GM23338 (cell line): ENCODE measurements around the gene HCAR2. TPM values are rescaled to one million over a fixed set of nuclear protein-coding genes. Genes with fewer than 3 reads are reported as not detected.

Source experiments
- ATAC-seq: fragments of 200-7000 bp; cut with Tn5 transposase; 3 replicates; pipeline ENCODE4 v1.9.1; 2020
- DNase-seq: peaks from one replicate; pipeline ENCODE4 v3.0.0-alpha.2; 2015; ENCODE audit warnings: low spot score
- H2AFZ ChIP-seq: fragments of 200-600 bp; sonication (generic); 2 replicates; pipeline ENCODE4 v1.8.0; 2016; ENCODE audit warnings: antibody characterized with exemption, mild to moderate bottlenecking, moderate library complexity
- H3F3A ChIP-seq: fragments of 200-600 bp; sonication (generic); replicated peaks from 2 replicates; pipeline ENCODE4 v1.8.0; 2017; ENCODE audit warnings: antibody characterized with exemption, mixed run types, low read depth
- H3K27ac ChIP-seq: fragments of 200-600 bp; sonication (generic); 2 replicates; pipeline ENCODE4 v1.6.1; 2016; ENCODE audit warnings: low read depth
- H3K27me3 ChIP-seq: fragments of 200-600 bp; sonication (generic); 2 replicates; pipeline ENCODE4 v1.8.0; 2016; ENCODE audit warnings: mild to moderate bottlenecking, mixed run types, moderate library complexity; ENCODE audit not compliant: insufficient read depth
- H3K36me3 ChIP-seq: fragments of 200-600 bp; sonication (generic); 2 replicates; pipeline ENCODE4 v1.8.0; 2016; ENCODE audit warnings: mild to moderate bottlenecking; ENCODE audit not compliant: insufficient read depth
- H3K4me1 ChIP-seq: fragments of 200-600 bp; sonication (generic); 2 replicates; pipeline ENCODE4 v1.8.0; 2016; ENCODE audit warnings: mild to moderate bottlenecking, moderate library complexity; ENCODE audit not compliant: insufficient read depth
- H3K4me2 ChIP-seq: fragments of 200-600 bp; sonication (generic); 2 replicates; pipeline ENCODE4 v1.7.1; 2017; ENCODE audit warnings: mixed run types
- H3K4me3 ChIP-seq: fragments of 200-600 bp; sonication (generic); 2 replicates; pipeline ENCODE4 v1.6.1; 2016; ENCODE audit warnings: mixed run types
- H3K79me2 ChIP-seq: fragments of 200-600 bp; sonication (generic); replicated peaks from 2 replicates; pipeline ENCODE4 v1.8.0; 2017; ENCODE audit warnings: mild to moderate bottlenecking; ENCODE audit not compliant: insufficient read depth
- H3K9me2 ChIP-seq: fragments of 200-600 bp; sonication (generic); 2 replicates; pipeline ENCODE4 v1.8.0; 2017; ENCODE audit not compliant: insufficient read depth
- H4K20me1 ChIP-seq: fragments of 200-600 bp; sonication (generic); replicated peaks from 2 replicates; pipeline ENCODE4 v1.8.0; 2017; ENCODE audit warnings: mild to moderate bottlenecking; ENCODE audit not compliant: insufficient read depth
- H3K27ac Mint-ChIP-seq: 2 replicates; pipeline ENCODE4 v1.8.0; 2020; ENCODE audit warnings: inconsistent platforms, mild to moderate bottlenecking, moderate library complexity, mixed read lengths
- H3K27me3 Mint-ChIP-seq: 3 replicates; pipeline ENCODE4 v1.8.0; 2022; ENCODE audit warnings: low read depth, mild to moderate bottlenecking, moderate library complexity, mixed read lengths, inconsistent platforms; ENCODE audit not compliant: insufficient read depth, poor library complexity
- H3K36me3 Mint-ChIP-seq: 3 replicates; pipeline ENCODE4 v1.8.0; 2021; ENCODE audit warnings: low read depth, mild to moderate bottlenecking, inconsistent platforms, moderate library complexity, mixed read lengths
- H3K4me1 Mint-ChIP-seq: 3 replicates; pipeline ENCODE4 v1.8.0; 2020; ENCODE audit warnings: mild to moderate bottlenecking, inconsistent platforms, mixed read lengths
- H3K4me3 Mint-ChIP-seq: 3 replicates; pipeline ENCODE4 v1.8.0; 2021; ENCODE audit warnings: moderate library complexity, mild to moderate bottlenecking, inconsistent platforms, mixed read lengths
- H3K9me3 Mint-ChIP-seq: 3 replicates; pipeline ENCODE4 v1.8.0; 2020; ENCODE audit warnings: moderate library complexity, mild to moderate bottlenecking, inconsistent platforms, mixed read lengths
- CREB1 ChIP-seq: fragments of 250-450 bp; sonication (Bioruptor Pico); IDR thresholded peaks from 2 replicates; pipeline ENCODE4 v1.5.0; 2020; ENCODE audit warnings: low read depth, mild to moderate bottlenecking, moderate library complexity
- CTCF ChIP-seq, 2 experiments: fragments of 200-600 bp in 1 of 2; sonication (generic) in 1 of 2; conservative IDR thresholded peaks; 2 replicates each; pipeline versions ENCODE4 v1.5.1 to v1.6.1; 2016 to 2017; ENCODE audit warnings: antibody characterized with exemption in 2 of 2, low read depth in 2 of 2, mild to moderate bottlenecking in 2 of 2, moderate library complexity in 1 of 2
- ETS1 ChIP-seq: IDR thresholded peaks from 2 replicates; pipeline ENCODE4 v1.6.1; 2016; ENCODE audit warnings: antibody characterized with exemption
- EZH2 ChIP-seq: fragments of 200-600 bp; sonication (generic); IDR thresholded peaks from one replicate; pipeline ENCODE4 v1.8.0; 2017; ENCODE audit warnings: antibody characterized with exemption, mild to moderate bottlenecking, low read depth; ENCODE audit not compliant: unreplicated experiment
- EZH2phosphoT487 ChIP-seq: fragments of 200-600 bp; sonication (generic); IDR thresholded peaks from one replicate; pipeline ENCODE4 v1.8.1; 2018; ENCODE audit warnings: antibody characterized with exemption; ENCODE audit not compliant: unreplicated experiment
- JUNB ChIP-seq: IDR thresholded peaks from one replicate; pipeline ENCODE4 v1.6.1; 2016; ENCODE audit warnings: antibody characterized with exemption; ENCODE audit not compliant: unreplicated experiment
- NANOG ChIP-seq: IDR thresholded peaks from 2 replicates; pipeline ENCODE4 v1.6.1; 2016; ENCODE audit warnings: antibody characterized with exemption, borderline replicate concordance
- POLR2AphosphoS5 ChIP-seq: IDR thresholded peaks from 2 replicates; pipeline ENCODE4 v1.6.1; 2016; ENCODE audit warnings: antibody characterized with exemption, low read depth
- REST ChIP-seq: IDR thresholded peaks from one replicate; pipeline ENCODE4 v1.6.1; 2018; ENCODE audit warnings: antibody characterized with exemption; ENCODE audit not compliant: unreplicated experiment
- STAT1 ChIP-seq: IDR thresholded peaks from one replicate; pipeline ENCODE4 v1.6.1; 2016; ENCODE audit warnings: antibody characterized with exemption; ENCODE audit not compliant: unreplicated experiment
- ZNF114 ChIP-seq: fragments of 250-450 bp; sonication (Bioruptor Pico); IDR thresholded peaks from 2 replicates; pipeline ENCODE4 v1.5.0; 2020; ENCODE audit warnings: mild to moderate bottlenecking, moderate library complexity
- ZNF331 ChIP-seq: fragments of 250-450 bp; sonication (Bioruptor Pico); IDR thresholded peaks from 2 replicates; pipeline ENCODE4 v1.5.0; 2020; ENCODE audit warnings: low read depth, mild to moderate bottlenecking, moderate library complexity
- ZNF462 ChIP-seq: fragments of 250-450 bp; sonication (Bioruptor Pico); IDR thresholded peaks from 2 replicates; pipeline ENCODE4 v1.5.0; 2020; ENCODE audit warnings: mild to moderate bottlenecking, moderate library complexity
- polyA plus RNA-seq: library from polyadenylated mRNA; unstranded; fragments of >200 nt; fragmentation: Nextera tagmentation; extraction: Ambion mirVana; gene quantifications from 2 replicates; pipeline ENCODE4 v1.2.1, GENCODE V29; 2016
- total RNA-seq: library from RNA; depleted of rRNA; stranded (reverse); fragments of >200 nt; shearing (Covaris generic); gene quantifications from 2 replicates; pipeline ENCODE4 v1.2.3, GENCODE V29; 2014

Gene HCAR2
- total and polyA plus RNA-seq, 2 experiments from 2014 or later: not detected

GRCh38 chr12:122688291-122688690 lies 14.9 kb downstream of the HCAR2 start:
- DNase-seq (no peak), ATAC-seq (no peak)
- no peak overlapping the region for H3K4me2 ChIP-seq
- Mint-ChIP-seq H3K27ac (no peak overlapping the region), H3K4me1 (peaks cover 3% of the 10 kb centered on the region), H3K4me3 (no peak overlapping the region), H3K27me3 (peaks cover 2% of the 10 kb centered on the region), H3K9me3 (no peaks in the 10 kb centered on the region), H3K36me3 (no peaks in the 10 kb centered on the region)
- H3K4me1 ChIP-seq: no peaks in the 10 kb centered on the region
- no peak for TF ChIP-seq ETS1
- TF ChIP-seq STAT1: no peak
- no peak for TF ChIP-seq ZNF331 (CRISPR knock-in tag)
- no peak for TF ChIP-seq CTCF (conservative IDR thresholded peaks at IDR 0.05; ENCODE audit: low read depth in 2 of 2)
- no peak for TF ChIP-seq JUNB
- no peak for TF ChIP-seq CREB1 (CRISPR knock-in tag)
- TF ChIP-seq ZNF114 (CRISPR knock-in tag): no peak
- no peak for TF ChIP-seq NANOG
- no peak for TF ChIP-seq ZNF462 (CRISPR knock-in tag)
- TF ChIP-seq REST: no peak
- no peak for TF ChIP-seq EZH2
- no peak for TF ChIP-seq EZH2phosphoT487
- no peak for TF ChIP-seq POLR2AphosphoS5
- H3K27me3 ChIP-seq: no peaks in the 10 kb centered on the region
- H3K79me2 ChIP-seq: no peaks in the 10 kb centered on the region
- no peak overlapping the region for H3K27ac ChIP-seq
- H4K20me1 ChIP-seq: no peaks in the 10 kb centered on the region
- H3F3A ChIP-seq: no peaks in the 10 kb centered on the region
- no peak overlapping the region for H3K4me3 ChIP-seq
- H2AFZ ChIP-seq: no peak overlapping the region
- H3K36me3 ChIP-seq: no peaks in the 10 kb centered on the region
- no peaks in the 10 kb centered on the region for H3K9me2 ChIP-seq
